Breast epithelium (tissue), 4 donors: ENCODE results near the gene IGF2BP1. TPM values are rescaled to one million over a fixed set of nuclear protein-coding genes. Genes with fewer than 3 reads are reported as not detected.

Experiments used
- DNase-seq, 2 donors: peaks; one replicate each; pipeline ENCODE4 v3.0.0-alpha.2; 2019; ENCODE audit warnings: low spot score in 2 of 2
- H3K27ac ChIP-seq, 2 donors: fragments of 200-600 bp; sonication (generic) in 1 of 2; one replicate each; pipeline ENCODE4 v1.5.1; 2016 to 2019; ENCODE audit warnings: mild to moderate bottlenecking in 1 of 2
- H3K27me3 ChIP-seq, 2 donors: fragments of 200-600 bp; sonication (generic) in 1 of 2; one replicate each; pipeline versions ENCODE4 v1.5.1 to v1.6.0; 2017 to 2019; ENCODE audit warnings: control low read depth in 1 of 2, mild to moderate bottlenecking in 1 of 2
- H3K36me3 ChIP-seq: fragments of 200-600 bp; one replicate; pipeline ENCODE4 v1.5.1; 2019
- H3K4me1 ChIP-seq, 2 donors: fragments of 200-600 bp; sonication (generic); one replicate each; pipeline ENCODE4 v1.5.1; 2016 to 2019; ENCODE audit warnings: control low read depth in 1 of 2
- H3K4me3 ChIP-seq, 3 donors: fragments of 200-600 bp; sonication (generic); 1 replicate in 2 of 3; 2 replicates in 1 of 3; pipeline ENCODE4 v1.5.1; 2016 to 2019; ENCODE audit warnings: mild to moderate bottlenecking in 3 of 3, moderate library complexity in 2 of 3
- H3K9me3 ChIP-seq, 2 donors: fragments of 200-600 bp; sonication (generic) in 1 of 2; one replicate each; pipeline ENCODE4 v1.5.1; 2016 to 2019; ENCODE audit warnings: control low read depth in 1 of 2
- CTCF ChIP-seq, 3 donors: fragments of 450-650 bp; IDR thresholded peaks; one replicate each; pipeline ENCODE4 v1.5.1; 2016 to 2017; ENCODE audit warnings: antibody characterized with exemption in 3 of 3, mild to moderate bottlenecking in 3 of 3, moderate library complexity in 3 of 3
- POLR2A ChIP-seq: fragments of 450-650 bp; IDR thresholded peaks from one replicate; pipeline ENCODE4 v1.6.1; 2016; ENCODE audit warnings: antibody characterized with exemption, mild to moderate bottlenecking, moderate library complexity
- POLR2AphosphoS5 ChIP-seq, 3 donors: sonication (generic); formaldehyde crosslinking; IDR thresholded peaks; one replicate each; pipeline ENCODE4 v1.6.1; 2017; ENCODE audit warnings: antibody characterized with exemption in 3 of 3
- intact Hi-C: fragments of 100-400 bp; cut with DNase I; formaldehyde crosslinking; loops from one replicate; pipeline ENCODE4 v1.15.1; 2023; ENCODE audit warnings: low total_unique reads
- total RNA-seq, 3 donors: library from RNA; depleted of rRNA; stranded (reverse); fragments of >200 nt; gene quantifications; one replicate each; pipeline ENCODE4 v1.1.0, GENCODE V29; 2016

Gene IGF2BP1
- total RNA-seq, 3 donors from 2014 or later = not detected

GRCh38 chr17:48996722-48997102, 473 bp upstream of the IGF2BP1 start:
- Histone ChIP-seq H3K36me3 (no peaks in the 10 kb centered on the region), H3K4me3 (peak overlapping the region in 1 of 3 donors; percentile 18), H3K4me1 (peaks cover 0 to 4% of the 10 kb centered on the region in 2 donors), H3K9me3 (no peaks in the 10 kb centered on the region), H3K27ac (no peak overlapping the region), H3K27me3 (peaks cover 16 to 99% of the 10 kb centered on the region in 2 donors)
- intact Hi-C loops = no loop called here
- DNase-seq = no peak
- TF ChIP-seq POLR2AphosphoS5 (IDR thresholded peaks at IDR 0.05) (no peak), CTCF (IDR thresholded peaks at IDR 0.05) (no peak), POLR2A (no peak)

- TF ChIP-seq CTCF (IDR thresholded peaks at IDR 0.05) (no peak), POLR2AphosphoS5 (IDR thresholded peaks at IDR 0.05) (no peak), POLR2A (no peak)
- Histone ChIP-seq H3K4me1 (peaks cover 0 to 4% of the 10 kb centered on the region in 2 donors), H3K36me3 (no peaks in the 10 kb centered on the region), H3K27ac (no peak overlapping the region), H3K4me3 (peak overlapping the region in 1 of 3 donors; percentile 50), H3K9me3 (no peaks in the 10 kb centered on the region), H3K27me3 (peaks cover 16 to 99% of the 10 kb centered on the region in 2 donors)
- intact Hi-C loops = no loop called here
- DNase-seq = no peak
Measured at GRCh38 chr17:48997827-48998586, 822 bp downstream of the IGF2BP1 start.

- TF ChIP-seq POLR2AphosphoS5 (IDR thresholded peaks at IDR 0.05) = peak in 2 of 3 donors; percentile 15 to 54
- no peak for TF ChIP-seq CTCF (IDR thresholded peaks at IDR 0.05)
- Histone ChIP-seq H3K36me3 (no peaks in the 10 kb centered on the region), H3K9me3 (no peaks in the 10 kb centered on the region), H3K4me3 (peak overlapping the region in 1 of 3 donors; percentile 12), H3K27me3 (peaks cover 16 to 100% of the 10 kb centered on the region in 2 donors), H3K27ac (no peak overlapping the region), H3K4me1 (peaks cover 0 to 4% of the 10 kb centered on the region in 2 donors)
- intact Hi-C loops = no loop called here
- DNase-seq = no peak
Measured at GRCh38 chr17:48998587-48999440, 1.6 kb downstream of the IGF2BP1 start.

GRCh38 chr17:49000943-49001342, 3.8 kb downstream of the IGF2BP1 start:
- peaks cover 0 to 4% of the 10 kb centered on the region in 2 donors for H3K4me1 ChIP-seq
- intact Hi-C loops = no loop called here
- H3K27ac ChIP-seq = no peak overlapping the region
- H3K27me3 ChIP-seq = peaks cover 11 to 100% of the 10 kb centered on the region in 2 donors
- no peak overlapping the region for H3K4me3 ChIP-seq
- no peak for TF ChIP-seq CTCF (IDR thresholded peaks at IDR 0.05)
- TF ChIP-seq POLR2A = no peak
- H3K36me3 ChIP-seq = no peaks in the 10 kb centered on the region
- H3K9me3 ChIP-seq = no peaks in the 10 kb centered on the region
- no peak for DNase-seq

- Histone ChIP-seq H3K27me3 (peaks cover 9 to 100% of the 10 kb centered on the region in 2 donors), H3K4me3 (no peak overlapping the region), H3K9me3 (no peaks in the 10 kb centered on the region), H3K4me1 (peaks cover 0 to 4% of the 10 kb centered on the region in 2 donors), H3K36me3 (no peaks in the 10 kb centered on the region), H3K27ac (no peak overlapping the region)
- DNase-seq = no peak
- no peak for TF ChIP-seq POLR2AphosphoS5 (IDR thresholded peaks at IDR 0.05)
- TF ChIP-seq POLR2A = no peak
- no peak for TF ChIP-seq CTCF (IDR thresholded peaks at IDR 0.05)
- intact Hi-C loops = no loop called here
Measured at GRCh38 chr17:49001671-49002070, 4.5 kb downstream of the IGF2BP1 start.
